Dermis microvascular lymphatic vessel endothelial cell (primary cell): Measurements from ENCODE around the gene CNNM3. TPM values are rescaled to one million over a fixed set of nuclear protein-coding genes. Genes with fewer than 3 reads are reported as not detected.

Experiments
- DNase-seq, 2 donors: peaks; one replicate each; pipeline versions ENCODE4 v3.0.0 to v3.0.0-alpha.2; 2010; ENCODE audit warnings: low read depth in 2 of 2
- total RNA-seq: library from RNA; depleted of rRNA; stranded (reverse); fragments of >200 nt; gene quantifications from 2 replicates; pipeline ENCODE4 v1.2.1, GENCODE V29; 2014

Gene CNNM3
- total RNA-seq, 1 donor from 2014 or later = 6.4 TPM

DNA sequence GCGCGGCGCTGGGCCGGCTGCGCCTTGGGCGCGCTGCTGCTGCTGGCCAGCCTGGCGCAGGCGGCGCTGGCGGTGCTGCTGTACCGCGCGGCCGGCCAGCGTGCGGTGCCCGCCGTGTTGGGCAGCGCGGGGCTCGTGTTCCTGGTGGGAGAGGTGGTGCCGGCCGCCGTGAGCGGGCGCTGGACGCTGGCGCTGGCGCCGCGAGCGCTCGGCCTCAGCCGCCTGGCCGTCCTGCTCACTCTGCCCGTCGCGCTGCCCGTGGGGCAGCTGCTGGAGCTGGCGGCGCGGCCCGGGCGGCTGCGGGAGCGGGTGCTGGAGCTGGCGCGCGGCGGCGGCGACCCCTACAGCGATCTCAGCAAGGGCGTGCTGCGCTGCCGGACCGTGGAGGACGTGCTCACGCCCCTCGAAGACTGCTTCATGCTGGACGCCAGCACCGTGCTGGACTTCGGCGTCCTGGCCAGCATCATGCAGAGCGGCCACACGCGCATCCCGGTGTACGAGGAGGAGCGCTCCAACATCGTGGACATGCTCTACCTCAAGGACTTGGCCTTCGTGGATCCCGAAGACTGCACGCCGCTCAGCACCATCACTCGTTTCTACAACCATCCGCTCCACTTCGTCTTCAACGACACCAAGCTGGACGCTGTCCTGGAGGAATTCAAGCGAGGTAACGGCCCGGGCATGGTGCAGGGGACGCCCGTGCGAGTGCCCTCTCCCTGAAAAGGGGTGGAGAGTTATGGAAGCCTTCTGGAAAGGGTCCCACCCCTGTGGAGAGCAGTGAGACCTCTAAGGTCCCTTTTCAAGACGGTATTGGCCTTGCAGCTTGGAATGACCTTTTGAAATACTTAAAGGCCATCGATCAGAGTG, 1.0 kb downstream of the CNNM3 start:
- DNase-seq = peak in 1 of 2 donors; percentile 39

DNA sequence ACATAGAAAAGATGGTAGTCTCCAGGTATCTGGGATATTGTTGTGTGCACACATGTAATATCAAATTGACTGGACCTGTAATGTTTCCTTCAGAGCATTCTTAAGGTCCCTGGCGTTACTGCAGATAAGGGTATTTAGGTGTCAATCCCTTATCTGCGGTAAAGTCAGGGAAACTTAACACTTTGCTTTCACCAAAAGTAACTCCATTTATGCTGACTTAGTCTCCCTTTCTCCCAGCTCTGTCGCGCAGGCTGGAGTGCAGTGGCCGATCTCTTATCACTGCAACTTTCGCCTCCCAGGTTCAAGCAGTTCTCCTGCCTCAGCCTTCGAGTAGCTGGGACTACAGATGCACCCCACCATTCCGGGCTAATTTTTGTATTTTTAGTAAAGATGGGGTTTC, 1.8 kb downstream of the CNNM3 start:
- DNase-seq = no peak

- DNase-seq = no peak
Measured at GRCh38 chr2:96819128-96819875, 3.2 kb downstream of the CNNM3 start.

GRCh38 chr2:96819876-96820511, 3.9 kb downstream of the CNNM3 start:
- no peak for DNase-seq

- DNase-seq = no peak
Measured at GRCh38 chr2:96821113-96821675, 5.1 kb downstream of the CNNM3 start.

DNA sequence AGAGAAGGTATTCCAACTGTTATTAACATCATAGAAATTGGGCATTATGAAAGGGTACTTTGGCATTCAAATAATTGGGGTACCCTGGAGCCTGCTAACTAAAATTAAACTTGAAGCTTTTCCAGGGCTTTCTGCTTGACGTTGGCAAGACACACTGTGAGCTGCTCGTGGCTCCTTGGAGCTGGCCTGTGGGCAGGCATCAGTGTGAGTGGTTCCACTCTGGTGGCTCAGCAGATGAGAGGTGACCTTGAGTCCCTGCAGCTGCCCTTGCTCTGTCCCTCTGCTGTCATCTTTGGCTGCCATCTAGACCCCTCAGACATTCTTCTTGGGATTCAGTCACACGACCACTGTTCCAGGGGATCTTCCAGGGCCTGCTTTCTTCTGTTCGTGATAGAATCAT, 6.7 kb downstream of the CNNM3 start:
- DNase-seq = no peak

- no peak for DNase-seq
Measured at GRCh38 chr2:96823198-96823597, 7.1 kb downstream of the CNNM3 start.

GRCh38 chr2:96824079-96824870, 8.2 kb downstream of the CNNM3 start:
- no peak for DNase-seq

DNA sequence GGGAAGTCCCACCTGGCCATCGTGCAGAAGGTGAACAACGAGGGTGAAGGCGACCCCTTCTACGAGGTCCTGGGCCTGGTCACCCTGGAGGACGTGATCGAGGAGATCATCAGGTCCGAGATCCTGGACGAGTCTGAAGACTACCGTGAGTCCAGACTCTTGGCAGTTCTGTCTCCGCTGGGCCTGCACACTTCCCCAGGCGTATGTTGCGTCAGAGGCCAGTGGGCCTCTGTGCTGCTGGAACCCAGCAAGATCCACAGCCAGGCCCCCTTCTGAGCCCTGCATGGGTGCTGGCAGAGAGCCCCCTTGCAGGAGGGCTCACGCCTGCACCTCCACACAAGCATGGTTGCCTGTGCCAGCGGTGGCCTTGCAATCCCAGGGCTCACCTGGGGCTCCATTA, 9.0 kb downstream of the CNNM3 start:
- DNase-seq = no peak

GRCh38 chr2:96826546-96827278, 10.6 kb downstream of the CNNM3 start:
- no peak for DNase-seq

GRCh38 chr2:96828436-96828835, 12.4 kb downstream of the CNNM3 start:
- no peak for DNase-seq

- no peak for DNase-seq
Measured at GRCh38 chr2:96828874-96829273, 12.8 kb downstream of the CNNM3 start.

- no peak for DNase-seq
Measured at GRCh38 chr2:96830044-96830562, 14.0 kb downstream of the CNNM3 start.

GRCh38 chr2:96831679-96832078, 15.6 kb downstream of the CNNM3 start:
- no peak for DNase-seq

GRCh38 chr2:96832408-96832753, 16.3 kb downstream of the CNNM3 start:
- DNase-seq = no peak

- DNase-seq = no peak
Measured at GRCh38 chr2:96832754-96833507, 16.9 kb downstream of the CNNM3 start.

- DNase-seq = no peak
Measured at GRCh38 chr2:96835830-96836229, 19.8 kb downstream of the CNNM3 start.

GRCh38 chr2:96837575-96837974, 21.5 kb downstream of the CNNM3 start:
- DNase-seq = no peak
